ENCODE measurements around the gene PAF1. TPM values are rescaled to one million over a fixed set of nuclear protein-coding genes. Genes with fewer than 3 reads are reported as not detected.
A peak's percentile ranks its signal among the peaks of the same experiment; 100 is the strongest.

The PAF1 gene
- total and polyA plus RNA-seq, 2 of the 13 experiments (the other 11 are each of a cell fraction or from before 2014, with no cell fraction given) = 30.2 to 31.1 TPM

GRCh38 chr19:39435499-39436349 is 44.8 kb upstream of the PAF1 start, which contains the start of gene RPS16 (continued):
- TF ChIP-seq, protein P1, sequence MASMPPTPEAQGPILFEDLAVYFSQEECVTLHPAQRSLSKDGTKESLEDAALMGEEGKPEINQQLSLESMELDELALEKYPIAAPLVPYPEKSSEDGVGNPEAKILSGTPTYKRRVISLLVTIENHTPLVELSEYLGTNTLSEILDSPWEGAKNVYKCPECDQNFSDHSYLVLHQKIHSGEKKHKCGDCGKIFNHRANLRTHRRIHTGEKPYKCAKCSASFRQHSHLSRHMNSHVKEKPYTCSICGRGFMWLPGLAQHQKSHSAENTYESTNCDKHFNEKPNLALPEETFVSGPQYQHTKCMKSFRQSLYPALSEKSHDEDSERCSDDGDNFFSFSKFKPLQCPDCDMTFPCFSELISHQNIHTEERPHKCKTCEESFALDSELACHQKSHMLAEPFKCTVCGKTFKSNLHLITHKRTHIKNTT (CRISPR knock-in tag; IDR thresholded peaks at IDR 0.05) = no peak
- peak; percentile 85; the same call in 1 of the 2 replicates for TF ChIP-seq NR0B2 (CRISPR knock-in tag; IDR thresholded peaks at IDR 0.05)
- TF ChIP-seq, protein P2, sequence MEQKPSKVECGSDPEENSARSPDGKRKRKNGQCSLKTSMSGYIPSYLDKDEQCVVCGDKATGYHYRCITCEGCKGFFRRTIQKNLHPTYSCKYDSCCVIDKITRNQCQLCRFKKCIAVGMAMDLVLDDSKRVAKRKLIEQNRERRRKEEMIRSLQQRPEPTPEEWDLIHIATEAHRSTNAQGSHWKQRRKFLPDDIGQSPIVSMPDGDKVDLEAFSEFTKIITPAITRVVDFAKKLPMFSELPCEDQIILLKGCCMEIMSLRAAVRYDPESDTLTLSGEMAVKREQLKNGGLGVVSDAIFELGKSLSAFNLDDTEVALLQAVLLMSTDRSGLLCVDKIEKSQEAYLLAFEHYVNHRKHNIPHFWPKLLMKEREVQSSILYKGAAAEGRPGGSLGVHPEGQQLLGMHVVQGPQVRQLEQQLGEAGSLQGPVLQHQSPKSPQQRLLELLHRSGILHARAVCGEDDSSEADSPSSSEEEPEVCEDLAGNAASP (CRISPR knock-in tag; IDR thresholded peaks at IDR 0.05; ENCODE audit: borderline replicate concordance) = peak; percentile 38; the same call in 1 of the 2 replicates
- TF ChIP-seq RXRB (CRISPR knock-in tag; IDR thresholded peaks at IDR 0.05; ENCODE audit: borderline replicate concordance) = peak; percentile 64; the same call in 1 of the 2 replicates
- 0 out of 2 replicates have a peak, but pooled peaks have one; percentile 72 for TF ChIP-seq RFXANK (CRISPR knock-in tag; IDR thresholded peaks at IDR 0.05)
- TF ChIP-seq ZNF841 (CRISPR knock-in tag; IDR thresholded peaks at IDR 0.05; ENCODE audit: borderline replicate concordance) = peak; percentile 69; the same call in 1 of the 2 replicates
- TF ChIP-seq ZNF550 (CRISPR knock-in tag; IDR thresholded peaks at IDR 0.05; ENCODE audit: borderline replicate concordance) = 0 out of 2 replicates have a peak, but pooled peaks have one; percentile 44
- TF ChIP-seq U2AF2 (IDR thresholded peaks at IDR 0.05; ENCODE audit: low read depth, low read length) = no peak
- TF ChIP-seq, protein P3, sequence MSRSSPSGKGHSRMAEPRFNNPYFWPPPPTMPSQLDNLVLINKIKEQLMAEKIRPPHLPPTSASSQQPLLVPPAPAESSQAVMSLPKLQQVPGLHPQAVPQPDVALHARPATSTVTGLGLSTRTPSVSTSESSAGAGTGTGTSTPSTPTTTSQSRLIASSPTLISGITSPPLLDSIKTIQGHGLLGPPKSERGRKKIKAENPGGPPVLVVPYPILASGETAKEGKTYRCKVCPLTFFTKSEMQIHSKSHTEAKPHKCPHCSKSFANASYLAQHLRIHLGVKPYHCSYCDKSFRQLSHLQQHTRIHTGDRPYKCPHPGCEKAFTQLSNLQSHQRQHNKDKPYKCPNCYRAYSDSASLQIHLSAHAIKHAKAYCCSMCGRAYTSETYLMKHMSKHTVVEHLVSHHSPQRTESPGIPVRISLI (CRISPR knock-in tag; IDR thresholded peaks at IDR 0.05; ENCODE audit: borderline replicate concordance) = peak; percentile 63; the same call in 1 of the 2 replicates
- no peak for TF ChIP-seq ZKSCAN1 (IDR thresholded peaks at IDR 0.05; ENCODE audit: low read length)
- TF ChIP-seq ZMYM4 (CRISPR knock-in tag; IDR thresholded peaks at IDR 0.05) = peak; percentile 76; the same call in 1 of the 2 replicates
- TF ChIP-seq ZNF720 (CRISPR knock-in tag; IDR thresholded peaks at IDR 0.05) = no peak
- no peak for TF ChIP-seq ZNF724P (CRISPR knock-in tag; IDR thresholded peaks at IDR 0.05; ENCODE audit: borderline replicate concordance)
- TF ChIP-seq ZNF556 (CRISPR knock-in tag; IDR thresholded peaks at IDR 0.05; ENCODE audit: borderline replicate concordance) = peak; percentile 86; the same call in 1 of the 2 replicates
- peak; percentile 93 for TF ChIP-seq ARNT2 (CRISPR knock-in tag; IDR thresholded peaks at IDR 0.05; ENCODE audit: low read depth)
- 0 out of 2 replicates have a peak, but pooled peaks have one; percentile 44 for TF ChIP-seq KLF13 (CRISPR knock-in tag; IDR thresholded peaks at IDR 0.05)
- 0 out of 2 replicates have a peak, but pooled peaks have one; percentile 66 for TF ChIP-seq ZNF670 (CRISPR knock-in tag; IDR thresholded peaks at IDR 0.05; ENCODE audit: borderline replicate concordance)
- TF ChIP-seq ZNF570 (CRISPR knock-in tag; IDR thresholded peaks at IDR 0.05; ENCODE audit: borderline replicate concordance) = no peak
- TF ChIP-seq MAZ (IDR thresholded peaks at IDR 0.05; ENCODE audit: borderline replicate concordance, low read depth, low read length) = peak; percentile 58; the same call in 1 of the 2 replicates
- peak; percentile 83; the same call in 1 of the 2 replicates for TF ChIP-seq MAZ (CRISPR knock-in tag; IDR thresholded peaks at IDR 0.05; ENCODE audit: low read depth)
- TF ChIP-seq ZNF235 (CRISPR knock-in tag; IDR thresholded peaks at IDR 0.05; ENCODE audit: borderline replicate concordance) = 0 out of 2 replicates have a peak, but pooled peaks have one; percentile 14
- no peak; the same call in 1 of the 2 replicates for TF ChIP-seq RELA (CRISPR knock-in tag; IDR thresholded peaks at IDR 0.05)
- peak; percentile 71 for TF ChIP-seq POGZ (CRISPR knock-in tag; IDR thresholded peaks at IDR 0.05)
- peak; percentile 42 for TF ChIP-seq MIER2 (CRISPR knock-in tag; IDR thresholded peaks at IDR 0.05)
- no peak for TF ChIP-seq ZNF879 (CRISPR knock-in tag; IDR thresholded peaks at IDR 0.05)
- TF ChIP-seq ZNF549 (CRISPR knock-in tag; IDR thresholded peaks at IDR 0.05) = no peak

Data from HepG2 (cell line).